Effector memory CD4-positive, alpha-beta T cell (primary cell): Measurements from ENCODE around the gene ARAF.
A peak's percentile ranks its signal among the peaks of the same experiment; 100 is the strongest.
"Not testable (repeated sequence)": the region's sequence is repeated elsewhere in the genome, so short reads cannot be mapped to it uniquely, and the experiment has no call there.

ENCODE experiments used
- DNase-seq, 3 donors: peaks; one replicate each; pipeline ENCODE4 v3.0.0-alpha.2; 2020
- H3K27ac ChIP-seq: 2 replicates; pipeline ENCODE4 v1.7.0; 2013; ENCODE audit warnings: mild to moderate bottlenecking, low read length, moderate library complexity; ENCODE audit not compliant: insufficient read depth, poor library complexity, severe bottlenecking
- H3K27me3 ChIP-seq: replicated peaks from 2 replicates; pipeline ENCODE4 v1.7.0; 2013; ENCODE audit warnings: mild to moderate bottlenecking, low read length; ENCODE audit not compliant: insufficient read depth, control insufficient read depth, poor library complexity, severe bottlenecking
- H3K36me3 ChIP-seq: 2 replicates; pipeline ENCODE4 v1.7.0; 2013; ENCODE audit warnings: mild to moderate bottlenecking, low read length, moderate library complexity; ENCODE audit not compliant: control insufficient read depth, insufficient read depth
- H3K4me1 ChIP-seq: 2 replicates; pipeline ENCODE4 v1.7.0; 2013; ENCODE audit warnings: low read length, mild to moderate bottlenecking; ENCODE audit not compliant: control insufficient read depth, insufficient read depth, poor library complexity, severe bottlenecking
- H3K4me3 ChIP-seq: 2 replicates; pipeline ENCODE4 v1.7.0; 2013; ENCODE audit warnings: low read length, low read depth, mild to moderate bottlenecking; ENCODE audit not compliant: insufficient read depth, poor library complexity, severe bottlenecking
- H3K9me3 ChIP-seq: 2 replicates; pipeline ENCODE4 v1.7.0; 2013; ENCODE audit warnings: mild to moderate bottlenecking, low read length, moderate library complexity; ENCODE audit not compliant: control insufficient read depth
- total RNA-seq, 3 donors: gene quantifications; one replicate each; lab custom pipeline; 2026; lab: John Stamatoyannopoulos, UW

The ARAF gene
- 73.9 to 99.1 (median 92.0) reads per million in 3 donors for total RNA-seq

- H3K4me3 ChIP-seq: peak within 1 kb of the TSS; percentile 71
- peaks cover 9% of the 10 kb centered on the region for H3K4me1 ChIP-seq
- DNase-seq: peak; percentile 90 to 96 (median 96)
- no peaks in the 10 kb centered on the region for H3K9me3 ChIP-seq
- H3K27me3 ChIP-seq: no peaks in the 10 kb centered on the region
- peaks cover 15% of the 10 kb centered on the region for H3K36me3 ChIP-seq
- H3K27ac ChIP-seq: peak within 1 kb of the TSS; percentile 97
Measured at GRCh38 chrX:47560934-47561658, at the start of gene ARAF. Gene ARAF, plus strand, starts transcription at chrX:47561205. Its CDS starts 1,763 bp downstream, at chrX:47562968.

DNA sequence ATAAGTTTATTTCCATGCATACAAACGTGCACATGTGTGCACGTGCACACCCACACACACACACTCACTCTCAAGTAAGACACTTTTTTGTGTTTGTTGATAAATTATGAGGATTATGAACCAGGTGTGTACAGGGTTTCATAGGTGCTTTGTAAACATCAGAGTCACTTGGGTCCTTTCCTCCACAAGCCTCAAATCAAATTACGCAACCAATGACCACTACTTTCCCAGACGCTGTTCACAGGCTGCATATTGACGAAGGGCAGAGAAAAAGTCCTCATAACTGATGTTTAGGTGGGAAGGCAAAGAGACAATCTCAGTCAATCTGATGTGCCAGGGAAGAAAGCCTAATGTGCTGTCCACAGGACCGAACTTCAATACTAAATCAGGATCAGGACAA, 48.6 kb upstream of the ARAF start:
- not testable (repeated sequence) for H3K9me3 ChIP-seq, H3K36me3 ChIP-seq, H3K4me3 ChIP-seq, H3K27me3 ChIP-seq, DNase-seq, H3K27ac ChIP-seq, H3K4me1 ChIP-seq

- H3K4me1 ChIP-seq, H3K36me3 ChIP-seq, H3K27me3 ChIP-seq, H3K9me3 ChIP-seq, H3K27ac ChIP-seq: not testable (repeated sequence)
- peak overlapping the region; percentile 46 for H3K4me3 ChIP-seq
- DNase-seq: peak in 1 of 3 donors; percentile 1
Measured at GRCh38 chrX:47513034-47513965, 47.7 kb upstream of the ARAF start.

DNA sequence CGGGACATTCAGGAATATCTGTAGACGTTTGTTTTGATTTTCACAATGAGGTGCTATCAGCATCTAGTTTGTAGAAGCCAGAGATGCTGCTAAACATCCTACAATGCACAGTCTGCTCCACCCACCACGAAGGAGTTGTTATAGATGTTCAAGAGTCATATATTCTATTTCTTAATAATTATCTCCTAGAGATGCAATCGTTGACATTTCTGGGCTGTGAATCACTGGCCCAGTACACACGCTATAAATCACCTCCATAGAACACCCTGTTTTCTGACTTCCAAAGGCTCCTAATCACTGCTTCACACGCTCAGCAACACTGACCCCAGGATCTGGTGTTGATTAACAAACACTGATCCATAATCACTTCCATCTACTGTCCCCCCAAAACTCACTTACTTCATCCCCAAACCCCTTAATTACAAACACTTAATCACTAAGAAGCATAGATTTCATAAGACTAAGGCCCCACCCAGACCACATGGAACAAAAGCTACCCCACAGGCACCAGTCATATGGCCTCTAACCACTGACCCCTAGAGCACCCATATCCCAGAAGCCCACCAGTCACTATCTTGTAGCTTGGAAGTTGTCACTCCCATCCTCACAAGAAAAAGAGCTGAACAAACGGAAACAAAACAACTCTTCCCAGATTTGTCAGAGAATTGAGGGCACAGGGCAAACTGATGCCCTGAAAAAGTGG, 46.3 kb upstream of the ARAF start:
- DNase-seq: no peak
- Histone ChIP-seq H3K4me3 (no peak overlapping the region), H3K9me3 (no peaks in the 10 kb centered on the region), H3K36me3 (no peaks in the 10 kb centered on the region), H3K27me3 (no peaks in the 10 kb centered on the region), H3K4me1 (no peaks in the 10 kb centered on the region), H3K27ac (no peak overlapping the region)

DNA sequence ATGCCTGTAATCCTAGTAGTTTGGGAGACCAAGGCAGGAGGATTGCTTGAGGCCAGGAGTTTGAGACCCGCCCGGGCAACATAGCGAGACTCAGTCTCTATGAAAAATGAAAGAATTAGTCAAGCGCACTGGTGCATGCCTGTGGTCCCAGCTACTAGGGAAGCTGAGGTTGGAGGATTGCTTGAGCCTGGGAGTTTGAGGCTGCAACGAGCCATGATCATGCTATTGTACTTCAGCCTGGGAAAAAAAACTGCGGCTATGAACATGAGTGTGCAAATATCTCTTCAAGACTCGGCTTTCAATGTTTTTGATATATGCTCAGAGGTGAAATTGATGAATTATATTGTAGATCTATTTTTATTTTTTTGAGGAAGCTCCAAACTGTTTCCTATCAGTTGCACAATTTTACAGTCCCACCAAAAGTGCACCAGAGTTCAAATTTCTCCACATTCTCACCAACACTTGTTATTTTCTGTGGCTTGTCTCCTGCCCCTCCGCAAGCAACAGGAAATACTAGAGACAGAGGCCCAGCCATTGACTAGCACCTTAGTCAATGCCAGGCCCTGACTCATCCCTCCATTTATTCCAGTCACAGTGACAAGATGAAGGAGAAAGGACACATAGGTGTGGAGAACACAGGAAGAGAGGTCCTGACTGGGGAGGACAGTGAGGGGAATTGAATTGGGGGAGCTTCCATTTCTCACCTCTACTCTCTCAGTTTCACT, 44.9 kb upstream of the ARAF start:
- DNase-seq: no peak
- Histone ChIP-seq H3K4me1 (no peaks in the 10 kb centered on the region), H3K4me3 (no peak overlapping the region), H3K27me3 (no peaks in the 10 kb centered on the region), H3K9me3 (no peaks in the 10 kb centered on the region), H3K27ac (no peak overlapping the region), H3K36me3 (no peaks in the 10 kb centered on the region)

- Histone ChIP-seq H3K27ac (no peak overlapping the region), H3K36me3 (no peaks in the 10 kb centered on the region), H3K9me3 (no peaks in the 10 kb centered on the region), H3K4me1 (no peaks in the 10 kb centered on the region), H3K4me3 (no peak overlapping the region), H3K27me3 (no peaks in the 10 kb centered on the region)
- DNase-seq: no peak
Measured at GRCh38 chrX:47518144-47518543, 42.9 kb upstream of the ARAF start.

- Histone ChIP-seq H3K9me3 (no peaks in the 10 kb centered on the region), H3K36me3 (no peaks in the 10 kb centered on the region), H3K27ac (no peak overlapping the region), H3K4me3 (peak overlapping the region; percentile 56), H3K27me3 (no peaks in the 10 kb centered on the region), H3K4me1 (peaks cover 5% of the 10 kb centered on the region)
- peak; percentile 58 to 72 (median 62) for DNase-seq
Measured at GRCh38 chrX:47523297-47523696, 37.7 kb upstream of the ARAF start.

GRCh38 chrX:47523713-47524166, 37.3 kb upstream of the ARAF start:
- peak overlapping the region; percentile 56 for H3K4me3 ChIP-seq
- DNase-seq: no peak

GRCh38 chrX:47529548-47529947, 31.5 kb upstream of the ARAF start:
- no peak overlapping the region for H3K27ac ChIP-seq
- H3K4me1 ChIP-seq: no peaks in the 10 kb centered on the region
- H3K9me3 ChIP-seq: no peaks in the 10 kb centered on the region
- no peak for DNase-seq
- no peaks in the 10 kb centered on the region for H3K36me3 ChIP-seq
- H3K27me3 ChIP-seq: no peaks in the 10 kb centered on the region
- H3K4me3 ChIP-seq: no peak overlapping the region

More at GRCh38 chrX:47523713-47524166, 37.3 kb upstream of the ARAF start:
- Histone ChIP-seq H3K27ac (no peak overlapping the region), H3K36me3 (no peaks in the 10 kb centered on the region), H3K9me3 (no peaks in the 10 kb centered on the region), H3K4me1 (peaks cover 5% of the 10 kb centered on the region), H3K27me3 (no peaks in the 10 kb centered on the region)
